ENCODE data around the gene TCERG1L.

The TCERG1L gene

GRCh38 chr10:131175891-131176290 lies 135.6 kb downstream of the TCERG1L start:
- Histone ChIP-seq H4K20me1 (ENCODE audit: insufficient read depth, low read length, poor library complexity, severe bottlenecking) (no peaks in the 10 kb centered on the region), H3K9me2 (replicated peaks; ENCODE audit: low read depth, low read length) (no peaks in the 10 kb centered on the region), H3K9me3 (ENCODE audit: insufficient read depth, low read depth, low read length) (peaks cover 24% of the 10 kb centered on the region; the same call in 1 of the 2 replicates), H3K4me3 (ENCODE audit: low read length, poor library complexity, severe bottlenecking) (no peak overlapping the region), H2AFZ (ENCODE audit: low read length) (no peak overlapping the region), H3K4me1 (ENCODE audit: insufficient read depth, low read length, poor library complexity, severe bottlenecking) (no peaks in the 10 kb centered on the region), H3K79me2 (ENCODE audit: insufficient read depth, low read length) (no peaks in the 10 kb centered on the region), H3K36me3 (ENCODE audit: insufficient read depth, low read length) (no peaks in the 10 kb centered on the region), H3F3A (ENCODE audit: low read depth) (no peaks in the 10 kb centered on the region), H3K4me2 (ENCODE audit: low read depth, low read length, poor library complexity, severe bottlenecking) (no peak overlapping the region), H3K9ac (ENCODE audit: low read depth, low read length, poor library complexity, severe bottlenecking) (no peak overlapping the region), H3K27me3 (ENCODE audit: insufficient read depth, low read length, poor library complexity, severe bottlenecking) (no peaks in the 10 kb centered on the region)
- TF ChIP-seq CTCF (conservative IDR thresholded peaks at IDR 0.05; ENCODE audit: low read length) = no peak
- TF ChIP-seq EZH2phosphoT487 (IDR thresholded peaks at IDR 0.05; ENCODE audit: borderline replicate concordance) = no peak

DNA sequence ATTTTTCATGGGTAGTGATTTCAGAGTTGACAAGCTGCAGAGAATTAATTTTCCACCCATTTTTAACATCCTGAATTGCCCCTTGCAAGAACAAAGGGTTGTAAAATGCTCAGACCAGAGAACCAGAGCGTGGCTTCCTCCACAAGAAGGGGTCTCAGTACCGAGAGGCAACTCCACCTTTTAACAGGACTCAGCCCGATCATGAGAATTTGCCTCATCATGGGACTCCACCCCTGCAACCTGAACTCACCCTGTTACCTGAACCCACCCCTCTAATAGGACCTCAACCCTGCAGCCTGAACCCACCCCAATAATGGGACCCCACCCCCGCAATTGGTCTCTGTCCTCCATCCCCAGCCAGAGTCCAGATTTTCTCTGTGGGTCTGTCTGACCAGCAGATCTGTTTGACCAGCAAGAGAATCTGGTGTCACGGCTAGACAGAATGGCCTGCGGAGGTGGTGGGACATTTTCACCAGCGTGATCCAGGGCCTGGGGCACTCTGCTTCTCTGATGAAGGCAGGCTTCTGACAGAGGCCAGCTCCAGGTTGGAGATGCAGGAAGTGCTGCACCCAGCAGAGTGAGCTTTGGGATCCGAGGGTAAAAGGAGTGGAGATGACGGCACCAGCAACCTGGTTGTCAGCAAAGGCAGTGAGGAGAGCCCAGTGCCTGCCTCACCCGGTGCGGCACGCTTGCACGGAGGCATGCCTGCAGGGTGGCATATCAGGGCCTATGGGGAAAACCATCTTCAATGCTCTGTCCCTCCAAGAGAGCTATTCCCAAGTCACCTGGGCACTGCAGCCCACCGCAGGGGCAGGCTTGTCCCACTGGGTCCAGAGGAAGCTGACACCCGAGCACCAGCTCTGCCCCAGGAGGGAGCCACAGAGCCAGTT lies 136.6 kb downstream of the TCERG1L start:
- no peak overlapping the region for H2AFZ ChIP-seq (ENCODE audit: low read length)
- H3K9me3 ChIP-seq (ENCODE audit: insufficient read depth, low read depth, low read length) = peaks cover 22% of the 10 kb centered on the region; the same call in 1 of the 2 replicates
- no peaks in the 10 kb centered on the region for H4K20me1 ChIP-seq (ENCODE audit: insufficient read depth, low read length, poor library complexity, severe bottlenecking)
- H3K9me2 ChIP-seq (replicated peaks; ENCODE audit: low read depth, low read length) = no peaks in the 10 kb centered on the region
- no peaks in the 10 kb centered on the region for H3K27me3 ChIP-seq (ENCODE audit: insufficient read depth, low read length, poor library complexity, severe bottlenecking)
- no peaks in the 10 kb centered on the region for H3K79me2 ChIP-seq (ENCODE audit: insufficient read depth, low read length)
- H3K9ac ChIP-seq (ENCODE audit: low read depth, low read length, poor library complexity, severe bottlenecking) = no peak overlapping the region
- no peak overlapping the region for H3K4me2 ChIP-seq (ENCODE audit: low read depth, low read length, poor library complexity, severe bottlenecking)
- TF ChIP-seq CTCF (conservative IDR thresholded peaks at IDR 0.05; ENCODE audit: low read length) = no peak
- TF ChIP-seq EZH2phosphoT487 (IDR thresholded peaks at IDR 0.05; ENCODE audit: borderline replicate concordance) = no peak
- no peaks in the 10 kb centered on the region for H3K36me3 ChIP-seq (ENCODE audit: insufficient read depth, low read length)
- H3K4me3 ChIP-seq (ENCODE audit: low read length, poor library complexity, severe bottlenecking) = no peak overlapping the region
- no peaks in the 10 kb centered on the region for H3K4me1 ChIP-seq (ENCODE audit: insufficient read depth, low read length, poor library complexity, severe bottlenecking)
- no peaks in the 10 kb centered on the region for H3F3A ChIP-seq (ENCODE audit: low read depth)

- no peaks in the 10 kb centered on the region for H3F3A ChIP-seq (ENCODE audit: low read depth)
- H3K4me3 ChIP-seq (ENCODE audit: low read length, poor library complexity, severe bottlenecking) = no peak overlapping the region
- TF ChIP-seq EZH2phosphoT487 (IDR thresholded peaks at IDR 0.05; ENCODE audit: borderline replicate concordance) (no peak), CTCF (conservative IDR thresholded peaks at IDR 0.05; ENCODE audit: low read length) (no peak)
- no peaks in the 10 kb centered on the region for H4K20me1 ChIP-seq (ENCODE audit: insufficient read depth, low read length, poor library complexity, severe bottlenecking)
- no peaks in the 10 kb centered on the region for H3K79me2 ChIP-seq (ENCODE audit: insufficient read depth, low read length)
- H3K36me3 ChIP-seq (ENCODE audit: insufficient read depth, low read length) = no peaks in the 10 kb centered on the region
- no peak overlapping the region for H3K4me2 ChIP-seq (ENCODE audit: low read depth, low read length, poor library complexity, severe bottlenecking)
- H3K27me3 ChIP-seq (ENCODE audit: insufficient read depth, low read length, poor library complexity, severe bottlenecking) = no peaks in the 10 kb centered on the region
- H3K9me3 ChIP-seq (ENCODE audit: insufficient read depth, low read depth, low read length) = peaks cover 20% of the 10 kb centered on the region; the same call in 1 of the 2 replicates
- no peaks in the 10 kb centered on the region for H3K4me1 ChIP-seq (ENCODE audit: insufficient read depth, low read length, poor library complexity, severe bottlenecking)
- H3K9me2 ChIP-seq (replicated peaks; ENCODE audit: low read depth, low read length) = no peaks in the 10 kb centered on the region
- no peak overlapping the region for H3K9ac ChIP-seq (ENCODE audit: low read depth, low read length, poor library complexity, severe bottlenecking)
- no peak overlapping the region for H2AFZ ChIP-seq (ENCODE audit: low read length)
Observed at GRCh38 chr10:131174211-131174565, 137.3 kb downstream of the TCERG1L start.
